ENCODE data around the gene CRYBA1.
"Not testable (repeated sequence)": the region's sequence is repeated elsewhere in the genome, so short reads cannot be mapped to it uniquely, and the experiment has no call there.

Gene CRYBA1

DNA sequence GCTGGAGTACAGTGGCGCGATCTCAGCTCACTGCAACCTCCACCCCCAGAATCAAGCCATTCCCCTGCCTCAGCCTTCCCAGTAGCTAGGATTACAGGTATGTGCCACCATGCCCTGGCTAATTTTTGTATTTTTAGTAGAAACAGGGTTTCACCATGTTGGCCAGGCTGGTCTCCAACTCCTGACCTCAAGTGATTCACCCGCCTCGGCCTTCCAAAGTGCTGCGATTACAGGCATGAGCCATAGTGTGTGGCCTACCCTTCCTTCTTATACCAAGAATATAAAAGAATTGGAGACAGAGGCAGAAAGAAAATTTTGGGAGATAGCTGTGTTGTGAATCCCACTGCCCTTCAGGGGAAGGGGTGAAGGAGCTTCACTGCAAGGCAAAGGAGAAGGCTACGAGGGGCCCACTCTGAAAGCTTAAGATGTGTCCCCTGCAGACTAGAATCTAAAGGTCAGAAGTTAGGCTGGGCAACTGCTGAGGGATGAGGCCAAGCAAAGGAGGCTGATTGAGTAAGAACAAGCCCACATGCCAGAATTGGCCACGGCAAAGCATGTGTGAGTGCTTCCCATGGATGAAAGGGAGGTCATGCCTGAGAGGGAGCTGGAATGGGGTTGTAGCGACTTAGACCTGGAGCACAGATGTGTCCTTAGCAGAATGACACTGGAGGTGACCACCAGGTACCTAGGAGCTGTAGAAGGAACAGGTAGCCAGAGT lies 8.4 kb upstream of the CRYBA1 start:
- DNase-seq (ENCODE audit: low read depth) = no peak

DNA sequence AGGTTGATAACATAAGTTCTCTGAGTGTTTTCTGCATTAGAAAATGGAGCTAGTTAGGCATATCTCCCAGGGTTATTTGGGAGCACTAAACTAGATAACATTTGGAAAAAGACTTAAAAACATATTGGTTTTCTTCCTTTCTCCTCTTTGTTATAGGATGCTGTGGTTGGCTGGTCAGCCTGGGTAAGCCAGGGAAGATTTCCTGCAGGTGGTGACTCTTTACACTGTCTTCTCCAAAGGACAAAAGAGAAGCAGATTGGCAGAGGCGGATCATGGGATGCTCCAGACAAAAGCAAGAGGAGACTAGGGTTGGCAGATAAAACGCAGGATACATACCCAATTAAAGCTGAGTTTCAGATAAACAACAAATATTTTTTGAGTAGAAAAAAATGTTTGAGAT lies 6.2 kb upstream of the CRYBA1 start:
- no peak for DNase-seq (ENCODE audit: low read depth)

DNA sequence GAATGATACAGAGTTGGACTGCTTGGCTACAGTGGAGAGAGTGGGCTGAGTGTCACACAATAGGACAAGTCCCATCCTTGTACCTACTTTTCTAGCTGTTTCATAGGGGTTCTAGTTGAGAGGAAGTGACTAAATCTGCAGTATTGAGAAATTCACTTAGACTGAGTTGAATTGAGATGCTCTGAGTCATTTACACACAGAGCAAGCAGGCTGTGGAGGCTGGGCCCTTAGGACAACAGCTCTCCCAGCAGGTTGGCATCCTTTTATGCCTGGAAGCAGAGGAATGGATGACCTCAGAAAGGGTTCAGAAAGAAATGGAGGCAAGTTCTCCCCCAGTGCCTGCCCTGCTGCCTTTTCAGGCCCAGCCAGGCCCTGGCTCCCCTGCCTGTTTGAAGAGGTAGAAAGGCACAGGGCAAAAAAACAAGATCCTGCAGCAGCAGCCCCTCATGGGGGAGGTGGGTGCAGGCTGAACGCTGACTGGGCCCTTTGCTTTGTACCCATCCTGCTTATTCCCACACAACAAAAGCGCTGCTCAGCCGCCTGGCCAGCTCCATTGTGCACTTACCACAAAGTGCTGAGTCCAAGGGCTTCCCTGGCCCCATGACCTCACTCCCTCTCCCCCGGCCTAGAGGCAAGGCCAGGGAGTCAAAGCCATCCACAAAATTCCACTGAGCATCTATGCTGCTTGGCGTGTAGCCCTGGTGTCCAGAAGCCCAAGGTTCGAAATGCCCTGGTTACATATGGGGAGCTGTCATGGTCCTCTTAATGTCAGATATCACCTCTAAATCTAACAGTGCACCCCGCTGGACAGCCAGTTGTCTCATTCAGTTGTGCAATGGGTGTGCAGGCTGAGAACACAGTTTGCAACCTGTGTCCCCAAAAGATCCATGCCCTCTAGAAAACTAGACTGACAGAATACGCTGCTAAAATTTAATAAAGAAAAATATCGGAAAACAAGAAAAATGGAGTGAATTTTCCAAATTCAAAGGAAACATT lies 5.4 kb upstream of the CRYBA1 start:
- peak; percentile 91 for DNase-seq (ENCODE audit: low read depth)

DNA sequence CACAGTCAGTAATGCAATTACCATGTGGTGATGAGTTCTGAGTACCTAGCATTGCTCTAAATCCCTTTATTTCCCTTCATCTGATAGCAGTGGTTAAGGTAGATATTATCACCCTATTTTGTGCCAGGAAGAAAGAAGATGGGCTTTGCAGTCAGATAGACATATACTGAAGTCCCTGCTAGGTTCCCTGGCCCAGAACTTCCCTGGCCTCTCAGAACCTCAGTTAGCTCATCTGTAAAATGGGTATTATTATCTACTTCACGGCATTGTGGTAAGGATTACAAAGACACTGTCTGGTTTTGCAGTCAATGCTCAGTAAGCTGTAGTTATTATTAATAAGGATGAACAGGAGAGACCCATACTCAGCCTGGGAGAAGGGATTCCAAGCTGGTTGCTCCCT lies 4.6 kb upstream of the CRYBA1 start:
- no peak for DNase-seq (ENCODE audit: low read depth)

DNA sequence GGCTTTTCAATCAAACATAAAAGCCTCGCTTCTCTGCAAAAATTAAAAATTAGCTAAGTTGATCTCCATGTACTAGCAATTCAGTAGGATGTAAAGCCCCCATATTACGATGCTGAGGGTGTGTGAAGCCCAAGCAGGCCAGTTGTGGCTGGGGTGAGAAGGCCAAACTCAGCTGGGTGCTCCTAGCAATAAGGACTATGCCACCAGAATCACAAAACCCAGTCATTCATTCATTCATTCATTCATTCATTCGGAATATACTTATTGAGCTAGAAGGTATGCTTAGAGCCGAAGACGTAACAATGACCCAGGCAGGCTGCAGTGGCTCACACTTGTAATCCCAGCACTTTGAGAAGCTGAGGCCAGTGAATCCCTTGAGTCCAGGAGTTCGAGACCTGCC lies 3.9 kb upstream of the CRYBA1 start:
- no peak for DNase-seq (ENCODE audit: low read depth)

DNA sequence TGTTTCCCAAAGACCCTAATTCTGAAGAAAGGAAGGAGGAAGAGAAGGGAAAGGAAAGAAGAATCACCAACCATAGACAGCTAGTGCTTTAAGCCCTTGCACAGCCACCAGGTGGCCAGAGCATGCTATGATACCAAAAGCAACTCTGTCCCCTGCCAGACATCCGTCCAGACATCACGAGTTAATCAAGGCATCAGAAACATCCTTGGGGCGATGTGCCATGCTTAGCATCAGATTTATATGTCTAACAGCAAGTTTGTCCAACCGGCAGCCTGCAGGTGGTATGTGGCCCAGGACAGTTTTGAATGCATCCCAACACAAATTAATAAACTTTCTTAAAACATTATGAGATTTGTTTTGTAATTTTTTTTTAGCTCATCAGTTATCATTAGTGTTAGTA lies 2.9 kb upstream of the CRYBA1 start:
- no peak for DNase-seq (ENCODE audit: low read depth)

- no peak for DNase-seq (ENCODE audit: low read depth)
Measured at GRCh38 chr17:29245401-29245800, 1.3 kb upstream of the CRYBA1 start.

DNA sequence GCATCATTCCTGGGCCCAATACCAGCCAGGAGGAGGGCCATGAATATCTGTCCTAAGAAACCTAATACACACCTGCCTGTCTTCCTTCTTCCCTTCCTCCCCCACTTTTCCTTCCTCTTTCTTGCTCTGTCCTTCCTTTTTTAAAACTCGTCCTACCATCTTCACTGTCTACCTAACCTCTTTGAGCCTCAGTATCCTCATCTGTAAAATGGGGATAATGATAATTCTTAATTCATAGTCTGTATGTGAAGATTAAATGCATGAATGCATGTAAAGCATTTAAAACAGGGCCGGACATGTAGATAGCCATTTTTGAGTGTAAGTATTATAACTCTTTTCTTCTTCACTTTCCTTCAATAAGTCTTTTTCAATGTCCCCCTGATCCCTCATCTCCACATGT lies 560 bp downstream of the CRYBA1 start:
- DNase-seq (ENCODE audit: low read depth) = no peak

DNA sequence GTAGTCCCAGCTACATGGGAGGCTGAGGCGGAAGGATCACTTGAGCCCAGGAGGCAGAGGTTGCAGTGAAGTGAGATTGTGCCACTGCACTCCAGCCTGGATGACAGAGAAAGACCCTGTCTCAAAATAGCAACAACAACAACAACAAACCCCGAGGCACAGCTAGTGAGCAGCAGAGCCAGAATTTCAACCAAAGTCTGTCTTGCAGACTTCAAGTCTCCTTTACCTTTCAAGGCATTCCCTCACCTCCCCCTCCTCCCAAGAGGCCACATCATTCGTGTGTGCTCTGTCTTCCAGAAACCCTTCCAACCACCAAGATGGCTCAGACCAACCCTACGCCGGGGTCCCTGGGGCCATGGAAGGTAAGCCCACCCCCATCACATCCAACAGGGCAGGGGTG lies 2.2 kb downstream of the CRYBA1 start:
- no peak for DNase-seq (ENCODE audit: low read depth)

DNA sequence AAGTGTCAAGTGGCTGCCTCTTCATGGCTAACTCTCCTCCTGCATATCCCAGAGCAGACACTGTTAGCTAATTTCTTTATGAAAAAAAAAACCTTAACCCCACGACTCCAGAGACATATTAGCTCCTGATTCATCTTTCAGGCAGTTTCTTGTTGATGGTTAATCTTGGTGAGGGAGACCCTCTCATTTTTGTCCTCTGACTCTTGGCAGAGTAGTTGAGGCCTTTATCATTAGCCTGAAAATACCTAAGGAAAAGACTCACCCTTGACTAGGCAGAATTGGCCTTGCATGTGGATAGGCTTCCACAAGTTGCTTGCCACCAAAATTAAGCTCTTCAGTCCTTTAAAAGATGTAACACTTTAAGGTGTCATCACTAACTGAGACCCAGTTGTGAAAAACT lies 4.0 kb downstream of the CRYBA1 start:
- no peak for DNase-seq (ENCODE audit: low read depth)

DNA sequence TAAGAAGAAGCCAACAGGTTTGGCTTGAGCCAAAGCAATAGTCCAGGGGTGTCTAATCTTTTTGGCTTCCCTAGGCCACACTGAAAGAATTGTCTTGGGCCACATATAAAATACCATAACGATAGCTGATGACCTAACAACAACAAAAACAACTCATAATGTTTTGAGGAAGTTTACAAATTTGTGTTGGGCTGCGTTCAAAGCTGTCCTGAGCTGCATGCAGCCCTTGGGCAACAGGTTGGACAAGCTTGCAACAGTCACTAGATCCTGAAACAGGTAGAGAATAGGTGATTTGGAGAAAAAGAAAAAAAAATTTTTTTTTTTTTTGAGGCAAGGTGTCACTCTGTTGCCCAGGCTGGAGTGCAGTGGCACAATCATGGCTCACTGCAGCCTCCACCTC lies 4.5 kb downstream of the CRYBA1 start:
- no peak for DNase-seq (ENCODE audit: low read depth)

DNA sequence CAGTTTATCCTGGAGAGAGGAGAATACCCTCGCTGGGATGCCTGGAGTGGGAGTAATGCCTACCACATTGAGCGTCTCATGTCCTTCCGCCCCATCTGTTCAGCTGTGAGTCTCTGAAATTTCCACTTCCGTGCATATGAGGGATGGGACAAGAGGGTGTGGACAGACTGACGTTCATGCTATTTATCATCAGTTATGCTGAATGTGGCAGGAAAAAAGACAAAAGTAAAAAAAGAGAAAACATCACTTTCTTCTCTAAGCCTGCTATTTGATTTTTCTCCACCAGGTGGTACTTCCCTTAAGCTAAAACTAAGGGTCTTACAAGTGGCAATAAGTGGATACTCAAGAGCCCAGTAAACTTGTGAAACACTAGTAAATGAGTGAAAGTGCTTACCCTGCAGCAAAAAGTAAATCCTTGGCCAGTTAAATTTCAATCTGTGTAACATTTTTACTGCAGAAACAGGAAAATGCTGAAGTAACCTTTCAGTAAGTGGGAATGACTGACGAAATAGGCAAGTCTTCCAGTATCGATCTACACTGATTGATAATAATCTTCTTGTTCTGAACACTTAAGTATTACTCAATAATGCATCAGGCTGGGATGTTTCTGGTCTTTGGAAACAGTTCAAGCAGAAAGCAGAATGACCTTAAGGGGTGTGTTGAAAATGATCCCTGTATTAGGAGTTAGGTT lies 5.6 kb downstream of the CRYBA1 start:
- DNase-seq (ENCODE audit: low read depth) = no peak

DNA sequence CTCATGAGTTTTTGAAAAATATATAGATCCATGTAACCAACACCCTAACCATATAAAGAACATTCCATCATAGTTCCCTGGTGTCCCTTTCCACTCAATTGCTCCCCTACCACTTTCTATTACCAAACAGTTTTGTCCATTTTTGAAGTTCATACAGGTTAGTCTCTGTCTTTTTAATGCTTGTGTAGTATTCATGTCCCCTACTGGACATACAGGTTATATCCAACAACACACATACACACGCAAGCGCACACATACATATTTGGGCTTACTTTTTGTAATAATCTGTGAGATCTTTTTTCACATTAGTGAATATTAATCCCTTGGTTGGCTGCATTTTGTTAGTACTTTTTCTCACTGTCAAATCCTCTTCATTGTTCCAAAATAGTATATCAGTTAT lies 6.4 kb downstream of the CRYBA1 start:
- DNase-seq (ENCODE audit: low read depth) = no peak

DNA sequence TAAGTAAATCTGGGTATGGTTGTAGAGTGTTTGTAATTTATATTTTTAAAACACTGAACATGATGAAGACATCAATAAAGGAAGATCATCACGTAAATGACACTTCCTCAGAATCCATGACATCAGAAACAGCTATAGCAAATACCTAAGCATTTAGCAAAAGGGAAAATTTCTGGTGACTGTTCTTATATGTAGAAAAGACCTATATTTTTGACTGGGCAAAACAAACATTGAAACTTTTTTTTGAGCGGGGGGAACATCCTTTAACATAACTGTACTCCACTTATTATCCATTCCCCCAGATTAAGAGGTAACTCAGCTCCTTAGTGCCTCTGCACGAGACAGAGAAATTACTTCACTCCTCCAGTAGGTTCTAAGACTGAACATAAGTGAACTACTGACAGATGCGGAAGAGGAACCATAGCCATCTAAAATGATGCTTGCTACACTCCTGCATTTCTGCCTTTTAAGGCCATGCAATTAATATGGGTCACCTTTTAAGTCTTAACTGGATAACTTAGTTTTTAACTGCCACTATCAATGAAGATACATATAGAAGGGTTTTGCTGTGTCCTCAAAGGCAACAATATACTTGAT lies 9.4 kb downstream of the CRYBA1 start:
- DNase-seq (ENCODE audit: low read depth) = no peak

DNA sequence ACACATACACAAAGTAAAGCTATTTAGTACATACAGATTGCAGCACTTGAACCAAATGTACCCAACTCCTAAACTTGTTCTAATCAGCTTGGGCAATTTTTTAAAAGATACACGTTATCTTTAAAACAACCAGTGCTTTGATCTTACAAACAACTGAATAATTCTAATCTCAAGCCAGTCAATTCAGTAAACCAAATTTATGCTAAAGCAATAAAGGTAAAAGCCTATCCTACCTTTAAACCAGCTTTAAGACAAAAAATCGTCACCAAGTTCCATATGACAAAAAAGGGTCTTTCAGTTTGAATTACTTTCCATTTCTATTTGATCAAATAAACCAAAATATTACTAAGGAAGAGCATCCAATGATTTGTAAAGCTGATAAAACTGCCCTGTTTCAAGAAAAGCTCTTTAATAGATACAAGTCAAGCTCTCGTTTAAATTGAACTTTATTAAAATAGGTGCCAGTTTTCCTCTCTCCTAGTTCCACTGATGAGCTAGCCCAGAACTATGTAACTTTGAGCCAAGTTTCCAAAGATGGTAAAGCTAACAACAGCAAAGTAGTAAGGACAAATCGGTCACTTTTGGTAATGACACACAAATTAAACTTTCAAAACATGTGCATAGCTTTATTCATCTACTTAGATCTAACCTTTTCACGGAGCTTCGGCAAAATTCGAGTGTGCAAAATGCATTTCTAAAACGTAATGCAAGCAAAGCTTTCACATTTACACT lies 10.2 kb downstream of the CRYBA1 start:
- DNase-seq (ENCODE audit: low read depth) = no peak

GRCh38 chr17:29257756-29258155 lies 11.1 kb downstream of the CRYBA1 start:
- DNase-seq (ENCODE audit: low read depth) = no peak

- no peak for DNase-seq (ENCODE audit: low read depth)
Measured at GRCh38 chr17:29263916-29264315, 17.3 kb downstream of the CRYBA1 start.

- not testable (repeated sequence) for DNase-seq (ENCODE audit: low read depth)
Measured at GRCh38 chr17:29271980-29272379, 25.3 kb downstream of the CRYBA1 start.

DNA sequence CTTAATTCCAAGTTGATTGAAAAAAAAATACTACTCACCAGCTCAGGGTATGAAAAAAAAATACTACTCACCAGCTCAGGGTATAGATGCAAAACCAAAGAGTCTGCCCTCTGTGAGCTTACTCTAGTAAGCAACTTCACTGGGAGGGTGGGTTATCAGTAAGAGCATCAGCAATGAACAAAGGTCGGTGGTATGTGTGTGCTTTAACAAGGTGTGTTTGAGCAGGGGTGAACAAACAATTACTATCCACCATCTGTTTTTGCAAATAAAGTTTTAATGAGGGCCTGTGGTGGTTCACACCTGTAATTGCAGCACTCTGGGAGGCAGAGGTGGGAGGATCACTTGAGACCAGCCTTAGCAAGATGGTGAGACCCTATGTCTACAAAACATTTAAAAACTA lies 27.3 kb downstream of the CRYBA1 start:
- no peak for DNase-seq (ENCODE audit: low read depth)

DNA sequence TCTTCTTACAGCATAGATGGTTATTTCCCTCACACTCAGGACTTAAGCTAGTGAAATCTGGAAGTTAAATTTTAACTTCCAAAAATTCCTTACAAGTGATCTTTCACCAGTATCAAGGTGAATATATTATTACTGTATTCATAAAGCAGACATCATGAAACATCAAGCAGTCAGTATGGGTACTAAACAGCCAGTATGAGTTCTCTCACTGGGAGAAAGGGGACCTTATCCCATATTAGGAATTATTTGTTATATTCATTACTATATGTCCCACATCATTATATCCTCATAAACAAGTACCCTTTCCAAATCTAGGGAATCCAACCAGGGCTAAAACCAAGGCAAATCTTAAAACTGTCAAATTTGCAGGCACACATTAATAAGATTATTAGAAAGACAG lies 32.0 kb downstream of the CRYBA1 start:
- no peak for DNase-seq (ENCODE audit: low read depth)

- DNase-seq (ENCODE audit: low read depth) = no peak
Measured at GRCh38 chr17:29279397-29280070, 32.9 kb downstream of the CRYBA1 start.
